Measurements from ENCODE around the gene ENPEP.

The ENPEP gene

DNA sequence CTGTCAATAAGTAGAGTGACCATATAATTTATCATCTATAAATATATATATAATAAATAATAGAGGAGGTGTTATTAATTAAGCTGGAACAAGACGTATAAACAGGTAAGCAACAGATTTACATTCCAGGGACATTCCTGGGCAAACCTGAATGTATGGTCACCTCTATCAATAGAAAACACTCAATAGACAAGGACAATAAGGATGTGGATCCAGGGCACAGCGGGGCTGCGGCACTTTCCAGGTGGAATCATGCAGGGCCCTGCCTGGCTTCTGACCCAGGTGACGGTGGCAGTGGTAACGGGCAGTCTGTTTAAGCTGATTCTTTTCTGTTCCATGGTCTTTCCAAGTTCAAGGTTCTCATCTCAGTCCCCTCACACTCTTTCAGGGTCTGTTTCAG lies 22.5 kb downstream of the ENPEP start:
- Histone ChIP-seq H3K4me1 (peaks cover 0 to 1% (median 0%) of the 10 kb centered on the region in 10 experiments; a peak in 1 of 20 replicates), H3K9me3 (replicated peaks in 1 of 11) (peaks cover 0 to 8% (median 3%) of the 10 kb centered on the region in 11 experiments; a peak in 6 of 22 replicates), H3K9ac (no peak overlapping the region), H3K4me2 (no peak overlapping the region), H3K36me3 (no peaks in the 10 kb centered on the region), H3K27ac (no peak overlapping the region), H3K27me3 (0 out of 22 replicates have a peak, but pooled peaks cover 0 to 1% (median 0%) of the 10 kb centered on the region in 11 experiments), H3K4me3 (no peak overlapping the region), H4K20me1 (no peaks in the 10 kb centered on the region)
- no peak for TF ChIP-seq Cebpa-rat (IDR thresholded peaks at IDR 0.05)

DNA sequence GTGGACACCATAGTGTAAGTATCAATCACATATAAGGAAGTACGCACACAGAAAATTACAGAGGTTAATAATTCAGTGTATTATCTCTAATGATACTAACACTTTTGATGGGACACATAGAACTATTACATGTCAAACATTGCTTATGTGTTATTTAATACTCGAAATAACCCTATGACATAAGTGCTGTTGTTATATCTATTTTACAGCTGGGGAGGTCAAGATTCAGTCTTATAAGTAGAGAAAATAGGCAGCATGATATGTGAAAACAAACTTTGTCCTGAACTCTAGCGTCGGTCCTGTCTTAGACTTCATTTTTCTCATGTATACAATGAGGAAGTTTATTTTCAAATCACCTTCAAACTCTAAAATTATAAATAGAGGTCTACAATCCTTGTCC lies 23.2 kb downstream of the ENPEP start:
- Histone ChIP-seq H3K4me1 (no peaks in the 10 kb centered on the region), H3K4me2 (no peak overlapping the region), H3K27ac (no peak overlapping the region), H3K9ac (no peak overlapping the region), H3K36me3 (no peaks in the 10 kb centered on the region), H4K20me1 (no peaks in the 10 kb centered on the region), H3K27me3 (0 out of 22 replicates have a peak, but pooled peaks cover 0 to 6% (median 0%) of the 10 kb centered on the region in 11 experiments), H3K4me3 (no peak overlapping the region), H3K9me3 (replicated peaks in 1 of 11) (peaks cover 0 to 8% (median 3%) of the 10 kb centered on the region in 11 experiments; a peak in 6 of 22 replicates)
- TF ChIP-seq Cebpa-rat (IDR thresholded peaks at IDR 0.05), result no peak

DNA sequence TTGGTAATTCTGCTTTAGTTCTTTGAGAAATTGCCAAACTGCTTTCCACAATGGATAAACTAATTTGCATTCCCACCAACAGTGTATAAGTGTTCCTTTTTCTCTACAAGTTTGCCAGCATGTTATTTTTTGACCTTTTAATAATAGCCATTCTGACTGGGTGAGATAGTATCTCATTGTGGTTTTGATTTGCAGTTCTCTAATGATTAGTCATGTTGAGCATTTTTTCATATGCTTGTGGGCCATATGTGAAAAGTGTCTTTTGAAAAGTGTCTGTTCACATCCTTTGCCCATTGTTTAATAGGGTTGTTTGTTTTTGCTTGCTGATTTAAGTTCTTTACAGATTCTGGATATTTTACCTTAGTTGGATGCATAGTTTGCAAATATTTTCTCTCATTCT lies 25.9 kb downstream of the ENPEP start:
- no peaks in the 10 kb centered on the region for H3K36me3 ChIP-seq
- no peak overlapping the region for H3K9ac ChIP-seq
- no peaks in the 10 kb centered on the region for H3K4me1 ChIP-seq
- TF ChIP-seq Cebpa-rat (IDR thresholded peaks at IDR 0.05), result no peak
- no peaks in the 10 kb centered on the region for H4K20me1 ChIP-seq
- no peak overlapping the region for H3K27ac ChIP-seq
- no peak overlapping the region for H3K4me3 ChIP-seq
- H3K4me2 ChIP-seq, result no peak overlapping the region
- H3K27me3 ChIP-seq, result 0 out of 22 replicates have a peak, but pooled peaks cover 0 to 6% (median 0%) of the 10 kb centered on the region in 11 experiments
- H3K9me3 ChIP-seq (replicated peaks in 1 of 11), result peaks cover 0 to 8% (median 3%) of the 10 kb centered on the region in 11 experiments; a peak in 6 of 22 replicates

DNA sequence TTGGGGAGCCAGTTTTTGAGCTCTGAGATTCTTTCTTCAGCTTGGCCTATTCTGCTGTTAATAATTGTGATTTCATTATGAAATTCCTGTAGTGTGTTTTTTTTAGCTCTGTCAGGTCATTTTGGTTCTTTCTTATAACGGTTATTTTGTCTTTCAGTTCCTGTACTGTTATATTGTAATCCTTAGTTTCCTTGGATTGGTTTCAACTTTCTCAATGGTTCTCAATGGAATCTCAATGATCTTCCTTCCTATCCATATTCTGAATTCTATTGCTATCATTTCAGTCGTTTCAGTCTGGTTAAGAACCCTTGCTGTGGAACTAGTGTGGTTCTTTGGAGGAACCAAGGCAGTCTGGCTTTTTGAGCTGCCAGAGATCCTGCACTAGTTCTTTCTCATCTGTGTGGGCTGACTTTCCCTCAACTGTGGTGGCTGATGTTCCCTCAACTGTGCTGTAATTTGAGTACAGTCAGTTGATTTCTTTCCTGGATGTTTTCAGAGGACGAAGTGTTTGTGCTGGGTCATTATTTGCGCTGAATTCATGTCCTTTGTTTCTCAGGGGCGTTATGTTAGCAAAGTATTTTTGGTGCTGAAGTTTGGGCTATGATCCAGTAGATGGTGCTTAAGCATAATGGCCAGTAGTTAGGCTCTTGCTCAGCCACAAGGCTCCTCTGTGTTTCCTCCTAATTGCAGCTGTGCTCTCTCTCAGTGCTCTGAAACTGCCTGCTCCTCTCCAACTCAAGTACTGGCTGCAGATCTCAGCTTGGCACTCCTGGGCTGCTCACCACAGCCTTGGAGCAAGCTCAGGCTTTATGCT lies 27.5 kb downstream of the ENPEP start:
- no peak overlapping the region for H3K4me3 ChIP-seq
- H3K4me1 ChIP-seq, result no peaks in the 10 kb centered on the region
- no peak overlapping the region for H3K4me2 ChIP-seq
- H4K20me1 ChIP-seq, result no peaks in the 10 kb centered on the region
- no peak overlapping the region for H3K9ac ChIP-seq
- H3K27ac ChIP-seq, result no peak overlapping the region
- TF ChIP-seq Cebpa-rat (IDR thresholded peaks at IDR 0.05), result no peak
- 0 out of 22 replicates have a peak, but pooled peaks cover 0 to 6% (median 0%) of the 10 kb centered on the region in 11 experiments for H3K27me3 ChIP-seq
- no peaks in the 10 kb centered on the region for H3K36me3 ChIP-seq
- peaks cover 0 to 8% (median 3%) of the 10 kb centered on the region in 11 experiments; a peak in 6 of 22 replicates for H3K9me3 ChIP-seq (replicated peaks in 1 of 11)

DNA sequence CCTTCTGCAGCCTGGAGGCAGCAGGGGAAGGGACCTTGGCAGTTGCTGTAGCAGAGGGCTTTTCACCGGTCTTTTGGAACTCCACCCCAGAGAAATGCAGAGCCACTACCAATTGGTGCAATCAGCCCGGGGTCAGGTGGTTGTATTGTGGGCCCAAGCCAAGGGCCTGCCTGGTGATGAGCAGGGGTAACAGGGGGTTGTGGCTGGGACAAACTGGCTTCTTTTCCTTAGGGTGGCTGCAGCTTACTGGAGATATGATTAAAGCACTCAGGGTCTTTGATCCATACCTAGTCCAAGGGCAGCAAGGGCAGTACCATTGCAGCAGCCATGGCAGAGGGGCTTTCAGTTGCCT lies 28.1 kb downstream of the ENPEP start:
- TF ChIP-seq Cebpa-rat (IDR thresholded peaks at IDR 0.05), result no peak
- Histone ChIP-seq H3K4me3 (no peak overlapping the region), H3K4me2 (no peak overlapping the region)

DNA sequence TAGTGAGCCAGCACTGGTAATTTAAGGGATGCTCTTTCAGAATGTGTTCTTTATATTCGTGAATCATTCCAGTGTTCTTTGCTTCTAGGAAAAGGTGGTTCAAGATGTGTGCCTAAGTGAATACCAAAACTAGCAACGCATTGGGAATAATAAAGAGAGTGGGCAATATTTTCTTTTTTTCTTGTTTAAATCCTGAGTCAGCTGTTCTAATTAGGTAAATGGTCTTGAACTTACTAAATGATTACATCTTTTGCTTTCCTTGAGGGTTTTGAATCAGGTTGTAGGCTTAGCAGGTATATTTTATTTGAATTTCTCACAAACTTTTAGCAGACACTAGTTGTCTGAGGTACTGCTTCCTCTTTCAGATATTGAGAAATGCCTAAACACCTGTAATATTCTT lies 29.5 kb downstream of the ENPEP start:
- Histone ChIP-seq H3K9me3 (replicated peaks in 1 of 11) (peaks cover 0 to 8% (median 3%) of the 10 kb centered on the region in 11 experiments; a peak in 6 of 22 replicates), H3K27me3 (0 out of 22 replicates have a peak, but pooled peaks cover 0 to 6% (median 0%) of the 10 kb centered on the region in 11 experiments), H3K27ac (no peak overlapping the region), H3K4me3 (no peak overlapping the region), H4K20me1 (no peaks in the 10 kb centered on the region), H3K36me3 (no peaks in the 10 kb centered on the region), H3K4me1 (no peaks in the 10 kb centered on the region), H3K4me2 (no peak overlapping the region), H3K9ac (no peak overlapping the region)
- no peak for TF ChIP-seq Cebpa-rat (IDR thresholded peaks at IDR 0.05)

More for the DNA sequence above, 28.1 kb downstream of the ENPEP start:
- H3K9me3 ChIP-seq (replicated peaks in 1 of 11), result peaks cover 0 to 8% (median 3%) of the 10 kb centered on the region in 11 experiments; a peak in 6 of 22 replicates
- no peaks in the 10 kb centered on the region for H4K20me1 ChIP-seq
- H3K27ac ChIP-seq, result no peak overlapping the region
- H3K4me1 ChIP-seq, result no peaks in the 10 kb centered on the region
- H3K36me3 ChIP-seq, result no peaks in the 10 kb centered on the region
- H3K9ac ChIP-seq, result no peak overlapping the region
- H3K27me3 ChIP-seq, result 0 out of 22 replicates have a peak, but pooled peaks cover 0 to 6% (median 0%) of the 10 kb centered on the region in 11 experiments

DNA sequence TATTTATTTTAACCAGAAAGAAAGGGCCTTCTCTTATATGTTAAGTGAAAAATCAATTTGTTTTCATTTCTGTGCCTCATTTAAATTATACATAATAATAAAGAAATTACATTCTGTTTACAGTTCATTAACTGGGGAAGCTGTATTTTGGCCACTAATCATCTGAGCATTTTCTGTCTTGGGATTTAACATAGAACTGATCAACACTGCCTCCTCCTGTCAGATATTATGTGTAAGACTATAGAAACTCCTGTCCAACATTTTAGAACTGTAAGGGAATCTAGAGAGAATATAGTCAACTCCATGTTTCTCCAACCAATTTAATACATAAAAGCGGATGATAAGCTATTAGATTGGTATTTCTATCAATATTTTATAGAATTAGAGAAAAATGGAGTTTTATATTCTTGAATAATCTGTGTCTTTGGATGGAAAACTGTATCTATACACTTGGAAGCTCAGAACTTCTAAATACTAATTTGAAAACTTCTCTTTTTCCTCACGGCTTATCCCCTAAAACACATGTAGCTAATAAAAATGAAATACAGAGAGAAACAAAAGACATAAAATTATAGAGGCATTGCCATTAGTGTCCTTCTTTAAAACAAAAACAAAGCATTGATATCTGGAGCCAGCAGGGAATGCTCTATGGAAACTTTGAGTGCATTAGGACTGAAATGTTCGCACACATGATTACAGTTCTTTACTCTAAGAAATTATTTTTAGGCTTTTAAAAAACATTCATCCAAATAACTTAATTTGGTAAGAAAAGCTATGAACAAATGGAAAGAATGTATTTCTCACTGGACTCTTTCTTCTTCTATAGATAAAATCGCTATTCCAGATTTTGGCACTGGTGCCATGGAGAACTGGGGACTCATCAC lies 33.1 kb downstream of the ENPEP start:
- Histone ChIP-seq H3K4me1 (no peaks in the 10 kb centered on the region), H3K4me3 (no peak overlapping the region), H3K36me3 (no peaks in the 10 kb centered on the region), H3K9ac (no peak overlapping the region), H3K27ac (no peak overlapping the region), H4K20me1 (no peaks in the 10 kb centered on the region), H3K27me3 (no peaks in the 10 kb centered on the region), H3K9me3 (replicated peaks in 1 of 11) (no peaks in the 10 kb centered on the region), H3K4me2 (no peak overlapping the region)
- TF ChIP-seq Cebpa-rat (IDR thresholded peaks at IDR 0.05), result no peak

DNA sequence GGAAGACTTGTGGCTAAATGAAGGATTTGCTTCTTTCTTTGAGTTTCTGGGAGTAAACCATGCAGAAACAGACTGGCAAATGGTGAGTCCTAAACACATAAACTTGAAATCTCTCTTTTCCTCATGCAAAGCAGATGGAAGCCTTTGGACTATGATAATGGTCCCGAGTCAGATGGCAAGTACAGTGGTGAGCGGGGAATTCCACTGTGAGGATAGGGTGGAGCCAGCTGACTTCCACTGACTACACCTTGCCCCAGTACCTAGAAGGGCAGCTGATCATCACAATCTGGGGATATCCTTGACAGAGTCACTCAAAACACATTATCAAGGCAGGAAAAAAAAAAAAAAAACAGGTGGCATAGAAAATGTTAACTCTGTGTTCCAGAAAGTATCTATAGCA lies 34.3 kb downstream of the ENPEP start:
- H3K9me3 ChIP-seq (replicated peaks in 1 of 11), result no peaks in the 10 kb centered on the region
- TF ChIP-seq Cebpa-rat (IDR thresholded peaks at IDR 0.05), result no peak
- H3K9ac ChIP-seq, result no peak overlapping the region
- no peak overlapping the region for H3K4me2 ChIP-seq
- H3K36me3 ChIP-seq, result no peaks in the 10 kb centered on the region
- H3K27ac ChIP-seq, result no peak overlapping the region
- no peaks in the 10 kb centered on the region for H4K20me1 ChIP-seq
- no peaks in the 10 kb centered on the region for H3K27me3 ChIP-seq
- H3K4me3 ChIP-seq, result no peak overlapping the region
- peaks cover 0 to 4% (median under 1%) of the 10 kb centered on the region in 10 experiments; a peak in 7 of 20 replicates for H3K4me1 ChIP-seq

DNA sequence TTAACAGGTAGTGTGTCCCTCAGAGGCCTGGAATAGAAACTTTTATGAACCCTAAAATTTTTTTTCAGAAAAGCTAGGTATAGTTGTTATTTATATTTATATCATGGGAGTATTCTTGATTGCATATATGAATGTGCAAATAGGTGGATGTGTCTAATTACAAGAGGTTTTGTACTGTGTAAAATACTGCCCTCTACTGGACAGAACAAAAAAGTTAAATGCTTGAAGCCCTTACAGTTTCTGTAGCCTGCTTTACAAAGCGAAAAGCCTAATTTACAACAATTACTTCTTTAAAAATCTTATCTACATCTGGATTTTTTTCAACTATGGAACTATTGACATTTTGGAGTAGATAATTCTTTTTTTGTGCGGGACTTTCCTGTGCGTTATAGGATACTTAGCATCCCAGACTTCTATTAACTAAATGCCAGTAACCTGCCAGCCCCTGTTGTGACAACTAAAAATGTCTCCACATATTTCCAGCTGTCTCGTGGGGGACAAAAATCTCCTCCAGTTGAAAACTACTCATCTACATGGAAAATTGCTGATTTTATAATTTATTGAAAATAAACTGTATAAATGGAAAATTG lies 35.1 kb downstream of the ENPEP start:
- no peaks in the 10 kb centered on the region for H3K36me3 ChIP-seq
- no peaks in the 10 kb centered on the region for H3K9me3 ChIP-seq (replicated peaks in 1 of 11)

More for the DNA sequence above, 35.1 kb downstream of the ENPEP start:
- Histone ChIP-seq H4K20me1 (no peaks in the 10 kb centered on the region), H3K27ac (no peak overlapping the region), H3K4me1 (peaks cover 6 to 11% (median 8%) of the 10 kb centered on the region in 10 experiments; a peak in 17 of 20 replicates), H3K27me3 (no peaks in the 10 kb centered on the region), H3K9ac (no peak overlapping the region), H3K4me3 (no peak overlapping the region), H3K4me2 (no peak overlapping the region)
- TF ChIP-seq Cebpa-rat (IDR thresholded peaks at IDR 0.05), result no peak
